Measurements from ENCODE around the gene CIBAR2. TPM values are rescaled to one million over a fixed set of nuclear protein-coding genes. Genes with fewer than 3 reads are reported as not detected.

The CIBAR2 gene
- total RNA-seq, 1 donor from 2014 or later, result not detected

GRCh38 chr16:85052536-85052935 lies 59.7 kb downstream of the CIBAR2 start:
- peaks cover 23% of the 10 kb centered on the region for H3K4me1 Mint-ChIP-seq
- H3K27me3 Mint-ChIP-seq (ENCODE audit: low read depth), result no peaks in the 10 kb centered on the region
- DNase-seq (ENCODE audit: low read depth, low spot score), result no peak
- no peak overlapping the region for H3K4me3 Mint-ChIP-seq
- TF ChIP-seq, protein P1, sequence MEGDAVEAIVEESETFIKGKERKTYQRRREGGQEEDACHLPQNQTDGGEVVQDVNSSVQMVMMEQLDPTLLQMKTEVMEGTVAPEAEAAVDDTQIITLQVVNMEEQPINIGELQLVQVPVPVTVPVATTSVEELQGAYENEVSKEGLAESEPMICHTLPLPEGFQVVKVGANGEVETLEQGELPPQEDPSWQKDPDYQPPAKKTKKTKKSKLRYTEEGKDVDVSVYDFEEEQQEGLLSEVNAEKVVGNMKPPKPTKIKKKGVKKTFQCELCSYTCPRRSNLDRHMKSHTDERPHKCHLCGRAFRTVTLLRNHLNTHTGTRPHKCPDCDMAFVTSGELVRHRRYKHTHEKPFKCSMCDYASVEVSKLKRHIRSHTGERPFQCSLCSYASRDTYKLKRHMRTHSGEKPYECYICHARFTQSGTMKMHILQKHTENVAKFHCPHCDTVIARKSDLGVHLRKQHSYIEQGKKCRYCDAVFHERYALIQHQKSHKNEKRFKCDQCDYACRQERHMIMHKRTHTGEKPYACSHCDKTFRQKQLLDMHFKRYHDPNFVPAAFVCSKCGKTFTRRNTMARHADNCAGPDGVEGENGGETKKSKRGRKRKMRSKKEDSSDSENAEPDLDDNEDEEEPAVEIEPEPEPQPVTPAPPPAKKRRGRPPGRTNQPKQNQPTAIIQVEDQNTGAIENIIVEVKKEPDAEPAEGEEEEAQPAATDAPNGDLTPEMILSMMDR (conservative IDR thresholded peaks at IDR 0.05), result no peak
- H3K9me3 Mint-ChIP-seq, result no peaks in the 10 kb centered on the region
- H3K27ac Mint-ChIP-seq (ENCODE audit: unreplicated experiment), result no peak overlapping the region
- H3K36me3 Mint-ChIP-seq (ENCODE audit: low read depth), result no peaks in the 10 kb centered on the region

- H3K27me3 Mint-ChIP-seq (ENCODE audit: low read depth), result no peaks in the 10 kb centered on the region
- H3K4me1 Mint-ChIP-seq, result peaks cover 16% of the 10 kb centered on the region
Observed at GRCh38 chr16:85051683-85052082, 60.6 kb downstream of the CIBAR2 start.

GRCh38 chr16:85051067-85051581 lies 61.1 kb downstream of the CIBAR2 start:
- H3K4me1 Mint-ChIP-seq, result peaks cover 11% of the 10 kb centered on the region
- H3K4me3 Mint-ChIP-seq, result no peak overlapping the region
- H3K36me3 Mint-ChIP-seq (ENCODE audit: low read depth), result no peaks in the 10 kb centered on the region
- no peak for DNase-seq (ENCODE audit: low read depth, low spot score)
- no peak overlapping the region for H3K27ac Mint-ChIP-seq (ENCODE audit: unreplicated experiment)
- no peaks in the 10 kb centered on the region for H3K9me3 Mint-ChIP-seq
- TF ChIP-seq, protein P1 (conservative IDR thresholded peaks at IDR 0.05), result no peak
- H3K27me3 Mint-ChIP-seq (ENCODE audit: low read depth), result no peaks in the 10 kb centered on the region

More at GRCh38 chr16:85051683-85052082, 60.6 kb downstream of the CIBAR2 start:
- Mint-ChIP-seq H3K9me3 (no peaks in the 10 kb centered on the region), H3K4me3 (no peak overlapping the region), H3K36me3 (ENCODE audit: low read depth) (no peaks in the 10 kb centered on the region), H3K27ac (ENCODE audit: unreplicated experiment) (no peak overlapping the region)
- TF ChIP-seq, protein P1 (conservative IDR thresholded peaks at IDR 0.05), result no peak
- DNase-seq (ENCODE audit: low read depth, low spot score), result no peak

GRCh38 chr16:85049706-85050305 lies 62.5 kb downstream of the CIBAR2 start:
- peak overlapping the region; percentile 46 for H3K27ac Mint-ChIP-seq (ENCODE audit: unreplicated experiment)
- no peaks in the 10 kb centered on the region for H3K27me3 Mint-ChIP-seq (ENCODE audit: low read depth)
- DNase-seq (ENCODE audit: low read depth, low spot score), result no peak
- no peaks in the 10 kb centered on the region for H3K4me1 Mint-ChIP-seq
- H3K4me3 Mint-ChIP-seq, result no peak overlapping the region
- TF ChIP-seq, protein P1 (conservative IDR thresholded peaks at IDR 0.05), result no peak
- no peaks in the 10 kb centered on the region for H3K9me3 Mint-ChIP-seq
- no peaks in the 10 kb centered on the region for H3K36me3 Mint-ChIP-seq (ENCODE audit: low read depth)

GRCh38 chr16:85048921-85049562 lies 63.2 kb downstream of the CIBAR2 start:
- DNase-seq (ENCODE audit: low read depth, low spot score), result no peak
- no peaks in the 10 kb centered on the region for H3K9me3 Mint-ChIP-seq
- no peaks in the 10 kb centered on the region for H3K36me3 Mint-ChIP-seq (ENCODE audit: low read depth)
- H3K4me3 Mint-ChIP-seq, result no peak overlapping the region
- no peaks in the 10 kb centered on the region for H3K4me1 Mint-ChIP-seq
- no peaks in the 10 kb centered on the region for H3K27me3 Mint-ChIP-seq (ENCODE audit: low read depth)
- no peak overlapping the region for H3K27ac Mint-ChIP-seq (ENCODE audit: unreplicated experiment)
- TF ChIP-seq, protein P1 (conservative IDR thresholded peaks at IDR 0.05), result no peak

Other genes with a start within 250 kb of the CIBAR2 start
- gene ZDHHC7, start 100.9 kb downstream of the CIBAR2 start, total RNA-seq, result 39.5 and 40.0 TPM in 2 replicates
- 10.3 TPM in 2 replicates for gene KIAA0513, start 84.7 kb downstream of the CIBAR2 start, total RNA-seq